Neural cell (in vitro differentiated cells): ENCODE results near the gene ACP1. TPM values are rescaled to one million over a fixed set of nuclear protein-coding genes. Genes with fewer than 3 reads are reported as not detected.

ENCODE experiments used
- H2AFZ ChIP-seq: fragments of 200-600, 300-800 bp; sonication (generic), shearing (Covaris generic); 2 replicates; pipeline ENCODE4 v1.6.0; 2014; ENCODE audit warnings: low read depth, mild to moderate bottlenecking, antibody characterized with exemption, low read length, moderate library complexity
- H3F3A ChIP-seq: fragments of 200-600 bp; shearing (Covaris generic); 2 replicates; pipeline ENCODE4 v1.6.1; 2016; ENCODE audit warnings: mild to moderate bottlenecking, moderate library complexity, mixed read lengths, antibody characterized with exemption, low read length; ENCODE audit not compliant: insufficient read depth, poor library complexity, severe bottlenecking
- H3K27ac ChIP-seq: fragments of 200-600, 300-800 bp; sonication (generic), shearing (Covaris generic); 2 replicates; pipeline ENCODE4 v1.5.1; 2014; ENCODE audit warnings: mild to moderate bottlenecking, low read length, moderate library complexity
- H3K27me3 ChIP-seq: fragments of 300-800, 200-600 bp; sonication (generic), shearing (Covaris generic); 2 replicates; pipeline ENCODE4 v1.6.0; 2014; ENCODE audit warnings: mild to moderate bottlenecking, low read depth, low read length, moderate library complexity; ENCODE audit not compliant: insufficient read depth
- H3K36me3 ChIP-seq: fragments of 300-800, 200-600 bp; sonication (generic), shearing (Covaris generic); 2 replicates; pipeline ENCODE4 v1.5.1; 2014; ENCODE audit warnings: mild to moderate bottlenecking, antibody characterized with exemption, low read length, moderate library complexity; ENCODE audit not compliant: insufficient read depth
- H3K4me2 ChIP-seq: fragments of 300-800, 200-600 bp; sonication (generic), shearing (Covaris generic); 2 replicates; pipeline ENCODE4 v1.6.0; 2014; ENCODE audit warnings: mild to moderate bottlenecking, low read length
- H3K4me3 ChIP-seq: fragments of 300-800, 200-600 bp; sonication (generic), shearing (Covaris generic); 2 replicates; pipeline ENCODE4 v1.5.1; 2014; ENCODE audit warnings: mild to moderate bottlenecking, low read length, moderate library complexity
- H3K79me2 ChIP-seq: fragments of 200-600 bp; shearing (Covaris generic); replicated peaks from 2 replicates; pipeline ENCODE4 v1.6.0; 2014; ENCODE audit warnings: mild to moderate bottlenecking, low read length, moderate library complexity; ENCODE audit not compliant: insufficient read depth
- H3K9ac ChIP-seq: fragments of 300-800, 200-600 bp; sonication (generic), shearing (Covaris generic); 2 replicates; pipeline ENCODE4 v1.6.1; 2016; ENCODE audit warnings: mild to moderate bottlenecking, low read length, mixed read lengths
- H3K9me2 ChIP-seq: fragments of 200-600 bp; shearing (Covaris generic); 2 replicates; pipeline ENCODE4 v1.6.1; 2016; ENCODE audit warnings: mild to moderate bottlenecking, low read length, mixed read lengths; ENCODE audit not compliant: insufficient read depth
- H3K9me3 ChIP-seq: fragments of 200-600, 300-800 bp; sonication (generic), shearing (Covaris generic); 2 replicates; pipeline ENCODE4 v1.6.1; 2016; ENCODE audit warnings: mild to moderate bottlenecking, mixed run types, low read length, moderate library complexity, mixed read lengths
- H4K20me1 ChIP-seq: fragments of 200-600 bp; shearing (Covaris generic); 2 replicates; pipeline ENCODE4 v1.6.1; 2016; ENCODE audit warnings: mild to moderate bottlenecking, mixed run types; ENCODE audit not compliant: insufficient read depth
- EP300 ChIP-seq: fragments of 450-650 bp; conservative IDR thresholded peaks from 2 replicates; pipeline ENCODE4 v1.6.1; 2014; ENCODE audit warnings: antibody characterized with exemption, mild to moderate bottlenecking, moderate library complexity; ENCODE audit not compliant: poor library complexity, severe bottlenecking
- EZH2 ChIP-seq: fragments of 200-600, 300-800 bp; shearing (Covaris generic), sonication (generic); IDR thresholded peaks from 2 replicates; pipeline ENCODE4 v1.6.1; 2014; ENCODE audit warnings: antibody characterized with exemption, low read length, borderline replicate concordance, mild to moderate bottlenecking; ENCODE audit not compliant: insufficient read depth, poor library complexity, severe bottlenecking
- MXI1 ChIP-seq: fragments of 450-650 bp; conservative IDR thresholded peaks from 2 replicates; pipeline ENCODE4 v1.6.1; 2014; ENCODE audit warnings: antibody characterized with exemption, mild to moderate bottlenecking; ENCODE audit not compliant: poor library complexity, severe bottlenecking
- POLR2AphosphoS5 ChIP-seq: IDR thresholded peaks from 2 replicates; pipeline ENCODE4 v1.6.1; 2012
- RAD21 ChIP-seq: fragments of 450-650 bp; conservative IDR thresholded peaks from 2 replicates; pipeline ENCODE4 v1.6.1; 2014; ENCODE audit warnings: antibody characterized with exemption, mild to moderate bottlenecking, moderate library complexity
- SMC3 ChIP-seq: fragments of 450-650 bp; conservative IDR thresholded peaks from 2 replicates; pipeline ENCODE4 v1.6.1; 2014; ENCODE audit warnings: antibody characterized with exemption, mild to moderate bottlenecking, moderate library complexity; ENCODE audit not compliant: poor library complexity
- TAF1 ChIP-seq: IDR thresholded peaks from 2 replicates; pipeline ENCODE4 v1.6.1; 2012; ENCODE audit warnings: low read depth
- polyA plus RNA-seq: library from polyadenylated mRNA; depleted of rRNA; stranded (reverse); fragments of >200 nt; gene quantifications from 2 replicates; pipeline ENCODE4 v1.2.3, GENCODE V29; 2014
- TF ChIP-seq, protein P1 (sequence below): IDR thresholded peaks from 2 replicates; pipeline ENCODE4 v1.6.1; 2012; ENCODE audit warnings: borderline replicate concordance
- TF ChIP-seq, protein P2 (sequence below): fragments of 450-650 bp; IDR thresholded peaks from 2 replicates; pipeline ENCODE4 v1.5.1; 2014; ENCODE audit warnings: antibody characterized with exemption, mild to moderate bottlenecking, moderate library complexity; ENCODE audit not compliant: poor library complexity, severe bottlenecking

Gene ACP1
- polyA plus RNA-seq, 1 donor from 2014 or later = 263 TPM

DNA sequence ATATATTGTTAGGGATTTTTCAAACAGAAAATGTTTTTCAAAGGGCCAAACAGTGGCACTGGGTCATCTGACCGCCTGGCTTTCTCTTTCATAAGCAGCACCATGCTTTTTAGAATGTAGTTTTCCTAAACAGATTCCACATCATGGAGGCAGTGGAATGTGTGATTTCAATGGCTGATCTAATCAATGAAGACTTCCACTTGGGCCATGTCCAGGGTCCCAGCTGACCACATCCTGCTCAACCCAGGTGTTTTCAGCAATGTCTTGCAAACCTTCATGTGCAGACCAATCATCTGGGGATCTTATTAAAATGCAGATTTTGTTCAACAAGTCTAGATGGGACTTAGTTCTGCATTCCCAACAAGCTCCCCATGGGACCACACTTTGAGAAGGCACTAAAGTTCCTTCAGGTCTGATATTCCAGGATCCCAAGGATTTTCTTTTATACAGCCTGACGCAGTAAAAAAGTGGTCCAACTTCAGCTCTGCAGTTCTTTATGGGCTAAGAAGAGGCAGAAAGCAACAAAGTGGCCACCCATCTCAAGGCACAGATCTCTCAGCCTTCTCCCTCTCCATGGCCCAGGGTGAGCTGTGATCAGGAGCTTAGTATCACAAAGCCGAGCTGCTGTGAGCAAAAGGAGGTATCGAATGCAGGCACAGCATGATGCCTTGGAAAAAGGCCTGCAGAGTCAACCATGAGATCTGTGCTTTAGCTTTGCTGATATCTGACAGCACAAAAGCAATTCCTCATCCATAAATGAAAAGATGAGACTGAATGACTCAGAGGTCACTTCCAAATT lies 19.4 kb downstream of the ACP1 start:
- no peak for TF ChIP-seq MXI1
- TF ChIP-seq TAF1 = no peak
- TF ChIP-seq SMC3 = no peak
- no peak for TF ChIP-seq EZH2
- TF ChIP-seq, protein P1, sequence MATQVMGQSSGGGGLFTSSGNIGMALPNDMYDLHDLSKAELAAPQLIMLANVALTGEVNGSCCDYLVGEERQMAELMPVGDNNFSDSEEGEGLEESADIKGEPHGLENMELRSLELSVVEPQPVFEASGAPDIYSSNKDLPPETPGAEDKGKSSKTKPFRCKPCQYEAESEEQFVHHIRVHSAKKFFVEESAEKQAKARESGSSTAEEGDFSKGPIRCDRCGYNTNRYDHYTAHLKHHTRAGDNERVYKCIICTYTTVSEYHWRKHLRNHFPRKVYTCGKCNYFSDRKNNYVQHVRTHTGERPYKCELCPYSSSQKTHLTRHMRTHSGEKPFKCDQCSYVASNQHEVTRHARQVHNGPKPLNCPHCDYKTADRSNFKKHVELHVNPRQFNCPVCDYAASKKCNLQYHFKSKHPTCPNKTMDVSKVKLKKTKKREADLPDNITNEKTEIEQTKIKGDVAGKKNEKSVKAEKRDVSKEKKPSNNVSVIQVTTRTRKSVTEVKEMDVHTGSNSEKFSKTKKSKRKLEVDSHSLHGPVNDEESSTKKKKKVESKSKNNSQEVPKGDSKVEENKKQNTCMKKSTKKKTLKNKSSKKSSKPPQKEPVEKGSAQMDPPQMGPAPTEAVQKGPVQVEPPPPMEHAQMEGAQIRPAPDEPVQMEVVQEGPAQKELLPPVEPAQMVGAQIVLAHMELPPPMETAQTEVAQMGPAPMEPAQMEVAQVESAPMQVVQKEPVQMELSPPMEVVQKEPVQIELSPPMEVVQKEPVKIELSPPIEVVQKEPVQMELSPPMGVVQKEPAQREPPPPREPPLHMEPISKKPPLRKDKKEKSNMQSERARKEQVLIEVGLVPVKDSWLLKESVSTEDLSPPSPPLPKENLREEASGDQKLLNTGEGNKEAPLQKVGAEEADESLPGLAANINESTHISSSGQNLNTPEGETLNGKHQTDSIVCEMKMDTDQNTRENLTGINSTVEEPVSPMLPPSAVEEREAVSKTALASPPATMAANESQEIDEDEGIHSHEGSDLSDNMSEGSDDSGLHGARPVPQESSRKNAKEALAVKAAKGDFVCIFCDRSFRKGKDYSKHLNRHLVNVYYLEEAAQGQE = no peak
- no peak for TF ChIP-seq POLR2AphosphoS5
- no peaks in the 10 kb centered on the region for H4K20me1 ChIP-seq
- H3K9ac ChIP-seq = no peak overlapping the region
- no peaks in the 10 kb centered on the region for H3K79me2 ChIP-seq
- peaks cover 41% of the 10 kb centered on the region for H3K27me3 ChIP-seq
- H3F3A ChIP-seq = peaks cover 2% of the 10 kb centered on the region
- no peak overlapping the region for H3K4me2 ChIP-seq
- H3K4me3 ChIP-seq = no peak overlapping the region
- no peak overlapping the region for H2AFZ ChIP-seq
- no peaks in the 10 kb centered on the region for H3K36me3 ChIP-seq
- H3K27ac ChIP-seq = no peak overlapping the region
- H3K9me3 ChIP-seq = no peaks in the 10 kb centered on the region
- no peaks in the 10 kb centered on the region for H3K9me2 ChIP-seq

DNA sequence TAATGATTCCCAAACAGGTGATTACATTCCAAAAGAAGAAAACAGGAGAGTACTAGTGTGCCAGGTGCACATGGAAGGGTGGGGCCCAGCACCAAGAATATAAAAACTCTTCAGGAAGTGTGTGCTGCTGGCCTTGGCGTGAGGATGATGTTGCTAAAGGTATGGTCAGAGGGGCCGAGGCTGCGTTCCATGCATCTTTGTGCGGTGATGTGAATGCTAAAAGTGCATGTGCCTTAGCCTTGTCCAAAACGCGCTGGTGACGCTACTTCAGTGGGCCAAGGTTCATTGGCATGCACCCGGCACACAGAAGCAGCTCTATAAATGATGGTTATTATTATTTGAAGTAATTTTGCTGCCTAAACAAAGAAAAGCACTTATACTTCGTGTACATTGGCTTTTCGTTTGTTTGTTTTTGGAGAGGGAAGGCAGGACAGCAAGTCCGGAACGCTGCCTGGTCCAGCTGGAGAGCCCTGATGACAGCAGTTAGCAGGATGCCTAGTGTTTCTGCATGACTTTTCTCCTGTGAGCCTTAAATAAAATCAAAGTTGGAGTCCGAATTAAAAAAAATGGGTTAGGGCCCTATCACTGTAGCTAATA lies 20.2 kb downstream of the ACP1 start:
- Histone ChIP-seq H3K9me2 (no peaks in the 10 kb centered on the region), H3K27ac (no peak overlapping the region), H3K36me3 (no peaks in the 10 kb centered on the region), H3K27me3 (peaks cover 49% of the 10 kb centered on the region), H3K9ac (no peak overlapping the region), H3K9me3 (no peaks in the 10 kb centered on the region), H2AFZ (no peak overlapping the region), H3K79me2 (no peaks in the 10 kb centered on the region), H4K20me1 (no peaks in the 10 kb centered on the region), H3K4me3 (no peak overlapping the region), H3F3A (peaks cover 2% of the 10 kb centered on the region), H3K4me2 (no peak overlapping the region)
- TF ChIP-seq EZH2 (no peak), POLR2AphosphoS5 (no peak), TAF1 (no peak), SMC3 (no peak), MXI1 (no peak), RAD21 (no peak), EP300 (no peak)
- TF ChIP-seq, protein P2, sequence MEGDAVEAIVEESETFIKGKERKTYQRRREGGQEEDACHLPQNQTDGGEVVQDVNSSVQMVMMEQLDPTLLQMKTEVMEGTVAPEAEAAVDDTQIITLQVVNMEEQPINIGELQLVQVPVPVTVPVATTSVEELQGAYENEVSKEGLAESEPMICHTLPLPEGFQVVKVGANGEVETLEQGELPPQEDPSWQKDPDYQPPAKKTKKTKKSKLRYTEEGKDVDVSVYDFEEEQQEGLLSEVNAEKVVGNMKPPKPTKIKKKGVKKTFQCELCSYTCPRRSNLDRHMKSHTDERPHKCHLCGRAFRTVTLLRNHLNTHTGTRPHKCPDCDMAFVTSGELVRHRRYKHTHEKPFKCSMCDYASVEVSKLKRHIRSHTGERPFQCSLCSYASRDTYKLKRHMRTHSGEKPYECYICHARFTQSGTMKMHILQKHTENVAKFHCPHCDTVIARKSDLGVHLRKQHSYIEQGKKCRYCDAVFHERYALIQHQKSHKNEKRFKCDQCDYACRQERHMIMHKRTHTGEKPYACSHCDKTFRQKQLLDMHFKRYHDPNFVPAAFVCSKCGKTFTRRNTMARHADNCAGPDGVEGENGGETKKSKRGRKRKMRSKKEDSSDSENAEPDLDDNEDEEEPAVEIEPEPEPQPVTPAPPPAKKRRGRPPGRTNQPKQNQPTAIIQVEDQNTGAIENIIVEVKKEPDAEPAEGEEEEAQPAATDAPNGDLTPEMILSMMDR = no peak
- TF ChIP-seq, protein P1 = no peak
